Activated CD4-positive, alpha-beta T cell treated with anti-CD3 and anti-CD28 coated beads for 4 hours (primary cell): Measurements from ENCODE around the gene OR4S1.
"Not testable (repeated sequence)": the region's sequence is repeated elsewhere in the genome, so short reads cannot be mapped to it uniquely, and the experiment has no call there.

Source experiments
- DNase-seq, 2 donors: peaks; one replicate each; pipeline ENCODE4 v3.0.0-alpha.2; 2020

The OR4S1 gene

DNA sequence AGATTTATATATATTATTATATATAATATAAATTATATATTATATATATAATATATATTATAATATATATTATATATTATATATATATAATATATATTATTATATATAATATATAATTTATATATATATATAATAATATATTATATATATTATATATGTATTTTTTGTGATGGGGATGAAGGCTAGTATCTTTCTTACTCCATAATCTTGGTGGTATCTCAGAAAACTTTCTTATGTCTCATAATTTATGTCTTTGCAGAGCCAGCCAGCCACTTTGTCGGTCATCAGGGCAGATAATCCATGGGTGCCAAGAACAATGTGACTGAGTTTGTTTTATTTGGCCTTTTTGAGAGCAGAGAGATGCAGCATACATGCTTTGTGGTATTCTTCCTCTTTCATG is at the start of gene OR4S1:
Gene OR4S1, plus strand, starts transcription at position 301 of the 400 bp plus-strand sequence. Its CDS starts 0 bp downstream, at position 301.
- no peak for DNase-seq

DNA sequence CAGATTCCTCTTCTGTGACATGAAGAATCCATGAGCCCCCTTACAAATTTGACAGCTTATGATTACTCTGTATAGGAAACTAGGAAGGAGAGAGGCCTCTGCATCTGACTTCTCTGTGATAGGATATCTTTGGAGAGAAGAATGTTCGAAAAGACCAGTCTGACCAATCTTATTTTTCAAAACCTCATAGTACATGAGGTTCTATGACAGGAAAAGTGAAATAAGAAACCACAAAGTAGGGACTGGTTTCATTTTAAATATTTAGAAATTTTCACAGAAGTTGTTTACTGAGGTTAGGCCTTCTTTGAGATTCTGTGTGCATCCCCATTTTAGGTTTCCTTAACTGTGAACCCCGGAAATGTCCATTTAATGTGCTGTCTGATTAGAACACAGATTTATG is 44.4 kb upstream of the OR4S1 start:
- DNase-seq, result no peak

DNA sequence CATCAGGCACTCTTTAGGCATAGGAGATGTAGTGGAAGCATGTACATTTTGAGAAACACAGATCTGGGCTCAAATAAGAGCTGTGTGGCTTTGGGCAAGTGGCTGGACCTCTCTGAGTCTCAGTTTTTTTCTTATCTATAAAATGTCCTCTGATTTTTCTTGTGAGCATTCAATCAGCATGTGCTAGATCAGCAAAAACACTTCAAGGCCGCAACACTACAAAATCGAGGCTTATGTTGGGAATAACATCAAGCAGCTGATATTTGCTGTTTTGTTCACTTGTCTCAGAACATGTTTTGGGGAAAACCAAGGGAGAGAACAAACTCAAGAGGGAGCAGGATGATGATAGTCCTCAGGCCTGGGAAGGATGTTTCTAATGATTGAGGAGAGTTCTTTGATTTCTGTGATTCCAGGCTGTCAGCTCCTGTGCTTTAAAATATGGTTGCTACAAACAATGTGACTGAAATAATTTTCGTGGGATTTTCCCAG is 42.6 kb upstream of the OR4S1 start, which contains the start of gene OR4X1:
Gene OR4X1, plus strand, starts transcription at position 439 of the 489 bp plus-strand sequence. Its CDS starts 0 bp downstream, at position 439.
- DNase-seq, result no peak

DNA sequence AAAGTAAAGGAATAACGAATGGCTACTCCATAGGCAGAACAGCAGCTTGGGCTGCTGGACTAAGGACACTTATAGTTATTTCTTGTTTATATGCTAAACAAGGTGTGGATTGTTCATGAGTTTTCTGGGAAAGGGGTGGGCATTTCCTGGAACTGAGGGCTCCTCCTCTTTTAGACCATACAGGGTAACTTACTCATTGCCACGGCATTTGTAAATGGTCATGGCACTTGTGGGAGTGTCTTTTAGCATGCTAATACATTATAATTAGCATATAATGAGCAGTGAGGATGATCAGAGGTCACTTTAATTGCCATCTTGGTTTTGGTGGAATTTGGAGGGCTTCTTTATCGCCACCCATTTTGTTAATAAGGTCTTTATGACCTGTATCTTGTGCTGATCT is 35.4 kb upstream of the OR4S1 start:
- DNase-seq, result no peak

DNA sequence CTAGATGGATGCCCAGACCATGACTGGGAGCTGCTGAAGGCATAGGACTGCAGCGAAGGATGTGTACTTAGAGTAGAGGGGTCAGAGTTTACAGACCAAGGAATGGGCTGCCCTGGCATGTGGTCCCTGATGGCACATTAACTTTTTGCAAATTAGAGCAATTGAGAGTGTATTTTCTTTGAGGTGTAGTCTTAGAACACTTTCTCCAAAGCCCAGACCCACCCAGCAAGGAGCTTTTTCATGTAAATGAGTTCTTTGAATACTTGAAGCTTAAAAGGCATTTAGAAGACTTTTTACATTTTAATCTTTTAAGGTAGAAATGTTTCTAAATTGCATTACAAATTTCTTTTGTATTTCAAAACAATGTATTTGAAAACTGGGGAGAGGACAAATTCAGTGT is 33.4 kb upstream of the OR4S1 start:
- no peak for DNase-seq

GRCh38 chr11:48307760-48308386 is 1.9 kb downstream of the OR4S1 start:
- DNase-seq, result peak; percentile 47 to 56

- DNase-seq, result not testable (repeated sequence)
Measured at GRCh38 chr11:48313590-48313989, 7.6 kb downstream of the OR4S1 start.

- not testable (repeated sequence) for DNase-seq
Measured at GRCh38 chr11:48319813-48320212, 13.8 kb downstream of the OR4S1 start.

GRCh38 chr11:48324620-48325019 is 18.6 kb downstream of the OR4S1 start, which contains the start of gene OR4C3:
Gene OR4C3, plus strand, starts transcription at chr11:48324920. Its CDS starts 102 bp downstream, at chr11:48325022.
- DNase-seq, result not testable (repeated sequence)

DNA sequence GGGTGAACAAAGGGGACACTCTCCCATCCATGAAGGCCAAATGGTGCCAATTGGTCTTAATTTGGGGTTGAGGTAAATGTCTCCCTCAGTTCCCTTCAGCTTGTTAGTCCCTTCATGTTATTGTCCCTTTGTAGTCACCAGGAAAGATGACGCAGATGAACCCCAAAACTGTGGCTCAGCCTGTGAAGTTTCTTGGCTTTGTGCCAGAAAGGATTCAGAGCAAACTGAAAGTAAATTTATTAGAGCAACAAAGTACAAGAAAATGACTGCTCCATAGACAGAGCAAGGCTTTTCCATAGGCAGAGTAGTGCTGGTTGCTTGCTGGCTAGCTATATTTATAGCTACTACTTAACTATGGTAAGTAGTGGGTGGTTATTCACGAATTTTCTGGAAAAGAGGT is 35.4 kb downstream of the OR4S1 start:
- DNase-seq, result no peak

DNA sequence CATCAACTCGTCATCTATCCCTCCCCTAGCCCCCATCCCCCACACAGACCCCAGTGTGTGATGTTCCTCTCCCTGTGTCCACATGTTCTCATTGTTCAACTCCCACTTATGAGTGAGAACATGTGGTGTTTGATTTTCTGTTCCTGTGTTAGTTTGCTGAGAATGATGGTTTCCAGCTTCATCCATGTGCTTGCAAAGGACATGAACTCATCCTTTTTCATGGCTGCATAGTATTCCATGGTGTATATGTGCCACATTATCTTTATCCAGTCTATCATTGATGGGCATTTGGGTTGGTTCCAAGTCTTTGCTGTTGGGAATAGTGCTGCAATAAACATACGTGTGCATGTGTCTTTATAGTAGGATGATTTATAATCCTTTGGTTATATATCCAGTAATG is 36.5 kb downstream of the OR4S1 start:
- not testable (repeated sequence) for DNase-seq

DNA sequence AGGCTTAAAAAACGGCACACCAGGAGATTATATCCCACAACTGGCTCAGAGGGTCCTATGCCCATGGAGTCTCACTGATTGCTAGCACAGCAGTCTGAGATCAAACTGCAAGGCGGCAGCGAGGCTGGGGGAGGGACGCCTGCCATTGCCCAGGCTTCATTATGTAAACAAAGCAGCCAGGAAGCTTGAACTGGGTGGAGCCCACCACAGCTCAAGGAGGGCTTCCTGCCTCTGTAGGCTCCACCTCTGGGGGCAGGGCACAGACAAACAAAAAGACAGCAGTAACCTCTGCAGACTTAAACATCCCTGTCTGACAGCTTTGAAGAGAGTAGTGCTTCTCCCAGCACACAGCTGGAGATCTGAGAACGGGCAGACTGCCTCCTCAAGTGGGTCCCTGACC is 40.3 kb downstream of the OR4S1 start:
- DNase-seq, result not testable (repeated sequence)

DNA sequence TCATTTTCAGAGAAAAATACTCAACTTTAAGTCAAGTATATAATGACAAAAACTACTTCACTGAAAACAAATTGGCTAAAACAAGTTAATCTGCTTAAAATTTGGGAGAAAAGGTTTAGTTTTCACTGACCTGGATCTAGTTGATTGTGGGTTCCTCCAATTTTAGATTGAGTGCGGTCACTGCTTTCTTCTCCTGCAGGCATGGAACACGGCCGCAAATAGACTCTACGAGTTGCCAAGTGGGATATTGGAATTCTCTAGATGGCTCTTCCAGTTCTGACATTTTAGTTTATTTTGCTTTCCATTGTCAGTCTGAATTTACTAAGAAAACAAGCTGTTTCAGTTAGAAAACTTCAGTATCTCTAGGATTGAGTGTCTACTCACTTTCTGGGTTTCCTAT is 48.0 kb downstream of the OR4S1 start:
- no peak for DNase-seq

GRCh38 chr11:48354677-48355076 is 48.7 kb downstream of the OR4S1 start:
- DNase-seq, result no peak
